Tibial nerve (tissue), 4 donors: ENCODE data around the gene ENC1. TPM values are rescaled to one million over a fixed set of nuclear protein-coding genes. Genes with fewer than 3 reads are reported as not detected.

Experiments used
- DNase-seq, 2 donors: peaks; one replicate each; pipeline ENCODE4 v3.0.0-alpha.2; 2019; ENCODE audit warnings: low spot score in 2 of 2
- H3K27ac ChIP-seq, 4 donors: fragments of 200-600 bp; sonication (generic) in 3 of 4; one replicate each; pipeline ENCODE4 v1.5.1; 2017 to 2019; ENCODE audit warnings: mild to moderate bottlenecking in 1 of 4
- H3K27me3 ChIP-seq, 2 donors: fragments of 200-600 bp; sonication (generic) in 1 of 2; one replicate each; pipeline versions ENCODE4 v1.5.1 to v1.6.0; 2017 to 2019
- H3K36me3 ChIP-seq, 3 donors: fragments of 200-600 bp; sonication (generic); one replicate each; pipeline ENCODE4 v1.5.1; 2018 to 2019
- H3K4me1 ChIP-seq, 4 donors: fragments of 200-600 bp; sonication (generic) in 3 of 4; one replicate each; pipeline ENCODE4 v1.5.1; 2017 to 2019
- H3K4me3 ChIP-seq, 4 donors: fragments of 200-600 bp; sonication (generic) in 3 of 4; one replicate each; pipeline ENCODE4 v1.5.1; 2017 to 2019; ENCODE audit warnings: mild to moderate bottlenecking in 1 of 4, moderate library complexity in 1 of 4
- H3K9me3 ChIP-seq, 4 donors: fragments of 200-600 bp; sonication (generic) in 3 of 4; one replicate each; pipeline ENCODE4 v1.5.1; 2017 to 2019
- CTCF ChIP-seq, 5 experiments: fragments of 200-600 bp in 3 of 5; fragments of 450-650 bp in 2 of 5; sonication (generic) in 3 of 5; IDR thresholded peaks; one replicate each; pipeline ENCODE4 v1.5.1; 2016 to 2019; ENCODE audit warnings: antibody characterized with exemption in 5 of 5, mild to moderate bottlenecking in 3 of 5, moderate library complexity in 2 of 5
- EP300 ChIP-seq, 2 donors: sonication (generic); formaldehyde crosslinking; IDR thresholded peaks; one replicate each; pipeline ENCODE4 v1.6.1; 2017; ENCODE audit warnings: antibody characterized with exemption in 2 of 2, mild to moderate bottlenecking in 1 of 2
- POLR2A ChIP-seq, 2 donors: fragments of 450-650 bp; IDR thresholded peaks; one replicate each; pipeline ENCODE4 v1.6.1; 2017; ENCODE audit warnings: antibody characterized with exemption in 2 of 2, mild to moderate bottlenecking in 2 of 2, moderate library complexity in 2 of 2
- WGBS, 2 donors: methylation state at CpG; one replicate each; pipeline ENCODE4 v1.1.5; 2018; 5-methylcytosine and 5-hydroxymethylcytosine counted together
- total RNA-seq, 4 donors: library from RNA; depleted of rRNA; stranded (reverse); fragments of >200 nt; gene quantifications; one replicate each; pipeline ENCODE4 v1.1.0, GENCODE V29; 2016

ENC1 gene
- total RNA-seq, 4 donors from 2014 or later: 4.0 to 11.7 (median 7.7) TPM

- peaks cover 0 to 18% (median 5%) of the 10 kb centered on the region in 4 donors for H3K4me1 ChIP-seq
- H3K9me3 ChIP-seq: no peaks in the 10 kb centered on the region
- no peak overlapping the region for H3K27ac ChIP-seq
- DNase-seq: no peak
- no peaks in the 10 kb centered on the region for H3K36me3 ChIP-seq
- H3K4me3 ChIP-seq: no peak overlapping the region
- 93 to 96% methylated on average over 3 of the region's 3 CpGs for WGBS, 2 donors
- no peaks in the 10 kb centered on the region for H3K27me3 ChIP-seq
- no peak for TF ChIP-seq EP300 (IDR thresholded peaks at IDR 0.05)
- TF ChIP-seq CTCF (IDR thresholded peaks at IDR 0.05): no peak
- no peak for TF ChIP-seq POLR2A (IDR thresholded peaks at IDR 0.05)
Observed at GRCh38 chr5:74580729-74581109, 59.8 kb downstream of the ENC1 start.

GRCh38 chr5:74579215-74579614 is 61.3 kb downstream of the ENC1 start:
- WGBS, 2 donors: 79 to 88% methylated on average over 9 of the region's 9 CpGs
- H3K4me1 ChIP-seq: peaks cover 0 to 22% (median 5%) of the 10 kb centered on the region in 4 donors
- no peak overlapping the region for H3K4me3 ChIP-seq
- TF ChIP-seq POLR2A (IDR thresholded peaks at IDR 0.05) (no peak), CTCF (IDR thresholded peaks at IDR 0.05) (no peak), EP300 (IDR thresholded peaks at IDR 0.05) (no peak)
- no peak overlapping the region for H3K27ac ChIP-seq
- H3K9me3 ChIP-seq: no peaks in the 10 kb centered on the region
- no peaks in the 10 kb centered on the region for H3K36me3 ChIP-seq
- no peak for DNase-seq
- H3K27me3 ChIP-seq: no peaks in the 10 kb centered on the region

- no peaks in the 10 kb centered on the region for H3K36me3 ChIP-seq
- H3K9me3 ChIP-seq: no peaks in the 10 kb centered on the region
- no peak for DNase-seq
- peaks cover 0 to 25% (median 5%) of the 10 kb centered on the region in 4 donors for H3K4me1 ChIP-seq
- TF ChIP-seq CTCF (IDR thresholded peaks at IDR 0.05) (no peak), POLR2A (IDR thresholded peaks at IDR 0.05) (no peak), EP300 (IDR thresholded peaks at IDR 0.05) (no peak)
- no peaks in the 10 kb centered on the region for H3K27me3 ChIP-seq
- WGBS, 2 donors: 90 to 96% methylated on average over 7 of the region's 7 CpGs
- no peak overlapping the region for H3K27ac ChIP-seq
- no peak overlapping the region for H3K4me3 ChIP-seq
Observed at GRCh38 chr5:74578356-74579044, 62.0 kb downstream of the ENC1 start.

Other genes starting within 250 kb of the ENC1 start
- gene HEXB, start 44.5 kb upstream of the ENC1 start, total RNA-seq: 100 to 1,000 TPM in 3 of 4 donors, 10 to 100 TPM in 1; 79.1 to 166 (median 129) TPM
- 10 to 100 TPM; 15.5 to 19.7 (median 16.7) TPM for gene GFM2, start 126.4 kb upstream of the ENC1 start, total RNA-seq
- 100 to 1,000 TPM in 2 of 4 donors, 10 to 100 TPM in 2; 41.8 to 116 (median 93.2) TPM for gene NSA2, start 126.5 kb upstream of the ENC1 start, total RNA-seq
- gene FAM169A, start 225.7 kb upstream of the ENC1 start, total RNA-seq: 10 to 100 TPM in 2 of 4 donors, 1 to 10 TPM in 2; 5.9 to 15.3 (median 10.8) TPM